Kidney glomerular epithelial cell (primary cell): ENCODE measurements around the gene CLEC2L.

ENCODE experiments used
- DNase-seq: peaks from one replicate; lab custom pipeline; 2025; lab: John Stamatoyannopoulos, UW

Gene CLEC2L

DNA sequence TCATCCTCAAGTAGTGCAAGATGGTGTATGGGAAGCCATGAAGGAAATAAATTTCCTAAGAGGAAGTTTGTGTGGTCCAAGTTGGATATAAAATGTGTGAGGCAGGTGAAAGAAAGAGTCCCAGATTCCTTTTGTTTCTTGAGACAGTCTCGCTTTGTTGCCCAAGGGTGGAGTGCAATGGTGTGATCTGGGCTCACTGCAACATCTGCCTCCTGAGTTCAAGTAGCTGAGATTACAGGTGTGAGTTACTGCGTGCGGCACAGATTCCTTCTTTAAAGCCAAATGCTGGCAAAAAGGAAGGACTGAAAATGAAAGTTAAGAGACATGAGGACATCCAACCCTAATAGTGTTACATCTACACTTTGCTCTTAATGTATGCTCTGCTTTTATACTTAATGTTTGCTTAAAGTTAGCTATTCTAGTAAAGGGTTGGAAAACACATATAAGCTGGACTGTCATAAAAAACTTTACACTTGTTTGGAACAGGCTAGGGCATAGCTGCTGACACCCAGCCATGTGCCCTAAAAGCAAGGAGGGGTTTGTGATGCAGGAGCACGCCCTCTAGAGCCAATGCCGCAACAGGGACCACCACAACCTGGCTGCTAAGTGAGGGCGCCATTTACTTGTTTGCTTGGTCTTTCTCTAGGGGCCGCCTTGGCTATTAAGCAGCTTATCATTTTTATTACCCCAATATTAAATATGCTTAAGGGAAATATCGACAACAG lies 34.5 kb downstream of the CLEC2L start:
- DNase-seq: no peak

DNA sequence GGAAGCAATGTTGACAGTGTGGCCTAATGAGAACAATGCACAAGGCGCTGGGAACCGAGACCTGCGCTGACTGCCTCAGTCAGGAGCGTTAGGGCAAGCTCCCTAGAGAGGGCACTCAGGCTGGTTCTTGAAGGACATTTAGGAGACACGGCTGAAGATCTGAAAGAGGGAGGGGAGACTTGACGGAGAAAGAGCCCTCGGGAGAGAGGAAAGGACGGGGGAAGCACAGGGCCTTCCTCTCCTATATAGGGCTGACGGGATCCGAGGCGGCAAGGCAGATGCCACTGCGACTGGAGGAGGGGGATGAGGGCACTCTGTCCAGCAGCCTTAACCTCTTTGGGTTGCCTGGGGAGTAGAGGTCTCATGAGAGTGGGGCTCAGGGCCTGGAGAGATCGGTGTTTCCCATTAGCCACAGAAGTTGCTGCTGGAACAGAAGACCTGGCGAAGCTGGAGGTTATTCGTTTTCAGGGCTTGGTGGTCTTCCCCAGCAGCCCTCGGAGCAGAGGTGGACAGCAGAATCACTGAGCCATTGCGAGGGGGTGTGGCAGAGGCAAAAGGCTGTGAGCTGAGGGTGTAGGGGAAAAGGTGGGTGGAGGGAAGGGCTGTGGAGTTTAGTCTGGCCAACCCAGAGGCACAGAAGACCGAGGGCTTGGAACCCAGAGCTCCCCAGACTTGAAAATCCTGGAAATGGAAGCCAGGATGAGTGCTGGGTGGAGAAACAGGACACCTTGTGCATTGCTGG lies 36.0 kb downstream of the CLEC2L start:
- DNase-seq: no peak

GRCh38 chr7:139560199-139560598 lies 36.7 kb downstream of the CLEC2L start:
- no peak for DNase-seq

DNA sequence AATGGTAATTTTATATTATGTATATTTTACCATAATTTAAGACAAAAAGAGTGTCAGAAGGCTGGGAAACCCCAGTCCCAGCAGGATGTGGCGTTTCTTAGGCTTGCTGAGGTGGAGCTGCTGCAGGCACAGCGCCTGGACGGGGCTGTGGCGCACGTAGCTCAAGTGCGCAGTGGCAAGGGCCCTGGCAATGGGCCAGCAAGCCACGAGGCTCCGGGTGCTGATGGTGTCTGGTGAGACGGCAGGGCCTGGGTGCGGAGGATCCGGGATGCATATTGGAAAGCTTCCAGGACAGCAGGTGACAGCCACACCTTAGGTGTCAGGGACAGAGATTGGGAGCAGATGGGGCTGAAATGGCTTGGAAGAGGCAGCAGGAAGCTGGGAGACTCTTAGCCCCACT lies 37.2 kb downstream of the CLEC2L start:
- DNase-seq: no peak

DNA sequence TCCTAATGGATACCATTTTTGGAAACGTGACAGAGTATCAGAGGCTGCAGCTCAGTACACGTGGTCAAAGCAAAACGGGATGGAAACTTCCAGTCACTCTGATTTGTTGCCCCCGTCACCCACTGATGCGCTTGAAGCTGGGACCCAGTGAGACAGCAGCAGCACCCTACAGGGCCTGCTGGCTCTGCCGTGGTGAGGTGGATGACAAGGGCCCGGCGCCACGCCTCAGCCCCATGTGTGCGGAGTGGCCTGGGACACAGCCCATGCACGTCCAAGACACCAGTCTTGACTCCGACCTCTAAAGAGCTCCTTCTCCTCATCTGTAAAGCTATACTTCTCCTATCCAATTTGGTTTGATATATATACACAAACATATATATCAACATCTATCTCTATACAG lies 39.0 kb downstream of the CLEC2L start:
- DNase-seq: no peak

DNA sequence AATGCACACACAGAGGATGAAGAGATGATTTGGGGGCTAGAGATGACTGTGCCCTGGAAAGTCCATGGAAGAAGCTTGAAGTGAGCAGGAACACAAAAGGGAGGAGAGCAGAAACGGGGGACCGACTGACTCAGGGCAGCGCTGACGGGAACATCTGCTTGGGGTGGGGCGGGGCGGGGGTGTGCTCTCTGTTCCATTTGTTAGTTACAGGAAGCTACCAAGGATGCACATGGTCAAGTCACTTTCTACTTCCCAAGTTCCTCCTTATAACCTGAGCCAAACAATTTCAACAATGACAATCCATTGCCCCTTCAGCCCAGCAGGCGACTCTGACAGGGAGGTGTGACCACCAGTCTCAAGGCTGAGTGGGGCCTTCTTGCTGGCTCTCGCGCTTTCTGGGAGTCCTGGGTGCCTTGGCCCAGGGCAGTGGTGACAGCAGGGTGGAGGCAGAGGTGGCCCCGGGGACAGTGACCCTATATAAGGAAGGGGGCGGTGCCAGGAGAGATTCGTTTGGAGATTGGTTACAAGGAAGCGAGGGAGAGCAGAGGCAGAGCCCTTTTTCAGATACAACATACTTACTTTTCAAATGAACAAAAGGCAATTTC lies 39.6 kb downstream of the CLEC2L start:
- DNase-seq: no peak

GRCh38 chr7:139563856-139564255 lies 40.4 kb downstream of the CLEC2L start:
- DNase-seq: no peak

DNA sequence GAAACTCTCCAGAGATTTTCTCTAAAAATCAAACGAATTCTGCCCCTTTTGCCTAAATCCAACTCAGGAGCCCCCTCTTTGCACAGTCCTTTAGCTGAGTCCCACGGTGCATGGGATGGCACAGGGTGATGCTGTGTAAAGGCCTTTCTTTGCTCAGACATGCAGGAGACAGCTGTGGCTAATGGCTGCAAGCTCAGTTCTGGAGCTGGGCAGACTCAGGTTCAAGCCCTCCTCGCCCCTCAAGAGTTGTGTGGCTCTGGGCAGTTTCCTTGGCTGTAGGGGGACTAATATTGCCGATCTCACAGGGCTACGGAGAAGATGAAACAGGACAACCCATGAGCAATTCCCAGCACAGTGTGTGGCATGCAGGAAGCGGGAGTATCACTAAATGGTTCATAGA lies 42.6 kb downstream of the CLEC2L start:
- DNase-seq: no peak

GRCh38 chr7:139566736-139567646 lies 43.5 kb downstream of the CLEC2L start:
- DNase-seq: no peak

- DNase-seq: no peak
These were observed 44.3 kb downstream of the CLEC2L start for GRCh38 chr7:139567647-139568345.

GRCh38 chr7:139568346-139568675 lies 44.8 kb downstream of the CLEC2L start:
- DNase-seq: no peak

GRCh38 chr7:139568813-139569490 lies 45.5 kb downstream of the CLEC2L start:
- no peak for DNase-seq

- no peak for DNase-seq
These were observed 46.6 kb downstream of the CLEC2L start for GRCh38 chr7:139570119-139570518.

GRCh38 chr7:139570626-139571025 lies 47.1 kb downstream of the CLEC2L start:
- no peak for DNase-seq

GRCh38 chr7:139571190-139571589 lies 47.7 kb downstream of the CLEC2L start:
- DNase-seq: no peak

- DNase-seq: no peak
These were observed 48.2 kb downstream of the CLEC2L start for GRCh38 chr7:139571651-139572050.

GRCh38 chr7:139572071-139572470 lies 48.6 kb downstream of the CLEC2L start:
- DNase-seq: no peak

GRCh38 chr7:139572704-139573385 lies 49.4 kb downstream of the CLEC2L start:
- no peak for DNase-seq

- DNase-seq: no peak
These were observed 50.4 kb downstream of the CLEC2L start for GRCh38 chr7:139573871-139574270.

DNA sequence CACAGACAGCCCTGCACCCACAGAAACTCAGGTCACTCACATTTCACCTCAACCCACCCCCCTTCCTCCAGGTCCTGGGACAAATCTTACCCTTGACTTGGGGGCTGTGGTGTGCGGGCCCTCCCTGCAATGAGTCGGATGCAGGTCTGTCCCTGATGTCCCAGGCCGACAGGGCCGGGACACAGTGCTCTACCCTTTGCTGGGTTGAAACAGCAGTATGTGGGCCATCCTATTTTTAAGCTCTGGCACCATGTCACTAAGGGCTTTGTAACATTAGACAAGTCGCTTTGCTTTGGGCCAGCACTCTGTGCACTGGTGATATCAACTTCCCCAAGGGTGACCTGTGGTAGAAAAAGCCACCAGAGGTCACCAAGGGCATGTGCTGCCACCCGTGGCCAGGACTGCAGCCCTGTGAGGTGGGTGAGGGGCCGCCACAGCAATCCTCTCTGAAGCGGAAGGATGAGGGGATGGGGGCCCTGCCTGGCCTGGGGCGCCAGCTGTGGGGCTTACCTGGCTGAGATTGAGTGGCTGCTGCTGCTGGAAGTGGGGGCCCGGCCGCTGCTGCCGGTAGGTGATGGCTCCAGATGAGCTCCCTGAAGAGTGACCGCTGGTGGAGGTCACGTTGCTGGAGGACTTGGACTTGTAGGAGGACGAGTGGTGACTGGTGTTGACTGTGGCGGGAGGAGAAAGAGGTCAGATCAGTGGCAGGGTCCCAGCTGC lies 51.3 kb downstream of the CLEC2L start:
- no peak for DNase-seq
